ENCODE results near the gene RASA3.

GRCh38 chr13:113971471-113972231 lies 160.8 kb downstream of the RASA3 start:
- no peak for TF ChIP-seq POLR2AphosphoS5 (IDR thresholded peaks at IDR 0.05)
- no peak for TF ChIP-seq POLR2A (IDR thresholded peaks at IDR 0.05)
- no peak for TF ChIP-seq CTCF (IDR thresholded peaks at IDR 0.05)
